Parathyroid adenoma (tissue), 2 donors: Measurements from ENCODE around the gene CNTNAP2.

ENCODE experiments used
- H2AFZ ChIP-seq: fragments of 300-600 bp; sonication (generic); one replicate; pipeline ENCODE4 v1.7.0; 2017; ENCODE audit warnings: antibody characterized with exemption, mild to moderate bottlenecking
- H3K27ac ChIP-seq: fragments of 300-600 bp; sonication (generic); one replicate; pipeline ENCODE4 v1.7.0; 2017
- H3K27me3 ChIP-seq: fragments of 300-600 bp; sonication (generic); one replicate; pipeline ENCODE4 v1.7.0; 2017; ENCODE audit warnings: low read length; ENCODE audit not compliant: control insufficient read depth, insufficient read depth
- H3K36me3 ChIP-seq: fragments of 300-600 bp; sonication (generic); one replicate; pipeline ENCODE4 v1.7.0; 2017; ENCODE audit warnings: low read length; ENCODE audit not compliant: control insufficient read depth, insufficient read depth
- H3K4me1 ChIP-seq: fragments of 300-600 bp; sonication (generic); one replicate; pipeline ENCODE4 v1.7.0; 2017; ENCODE audit warnings: control low read depth
- H3K4me2 ChIP-seq: fragments of 300-600 bp; sonication (generic); one replicate; pipeline ENCODE4 v1.7.0; 2017; ENCODE audit warnings: low read length
- H3K4me3 ChIP-seq: fragments of 300-600 bp; sonication (generic); one replicate; pipeline ENCODE4 v1.7.0; 2017; ENCODE audit warnings: low read depth, low read length
- H3K79me2 ChIP-seq: fragments of 300-600 bp; sonication (generic); one replicate; pipeline ENCODE4 v1.7.0; 2017; ENCODE audit warnings: control low read depth
- H3K9ac ChIP-seq: fragments of 300-600 bp; sonication (generic); one replicate; pipeline ENCODE4 v1.7.0; 2017; ENCODE audit warnings: mild to moderate bottlenecking
- H3K9me3 ChIP-seq: fragments of 300-600 bp; sonication (generic); one replicate; pipeline ENCODE4 v1.7.0; 2017; ENCODE audit warnings: low read length; ENCODE audit not compliant: control insufficient read depth
- CTCF ChIP-seq: fragments of 300-600 bp; sonication (generic); IDR thresholded peaks from one replicate; pipeline ENCODE4 v1.7.0; 2017; ENCODE audit warnings: antibody characterized with exemption, mild to moderate bottlenecking
- donor health status: primary hyperparathyroidism.

Gene CNTNAP2

DNA sequence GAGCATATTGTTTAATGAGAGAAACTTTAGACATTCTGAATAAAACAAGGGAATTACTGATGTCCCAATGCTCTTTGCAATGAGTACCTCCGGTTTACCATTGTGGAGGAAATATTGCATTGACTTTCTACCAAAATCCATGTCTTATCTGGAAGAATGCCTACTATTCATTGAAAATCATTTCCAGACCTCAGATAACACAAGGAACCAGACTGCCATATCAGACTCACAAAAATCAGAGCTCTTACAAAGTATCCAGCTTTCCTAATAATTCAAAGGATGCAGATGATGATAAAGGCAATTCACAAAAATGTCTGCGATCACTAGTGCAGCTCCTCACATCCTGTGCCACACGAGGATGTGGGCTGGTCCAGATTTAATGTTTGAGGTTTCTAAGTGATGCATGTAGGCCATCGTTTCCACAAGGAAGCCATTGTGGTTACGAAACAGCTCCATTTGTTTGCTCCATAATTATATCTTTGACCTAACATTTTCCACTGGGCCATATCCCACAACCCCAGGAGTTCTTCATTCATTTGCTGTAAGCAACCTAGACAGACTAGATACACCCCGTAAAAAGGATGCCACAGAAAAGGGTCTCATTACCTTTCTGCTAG is 1642.8 kb downstream of the CNTNAP2 start:
- TF ChIP-seq CTCF, result no peak
- no peak overlapping the region for H3K4me2 ChIP-seq
- no peak overlapping the region for H3K9ac ChIP-seq
- H3K9me3 ChIP-seq, result no peaks in the 10 kb centered on the region
- no peaks in the 10 kb centered on the region for H3K27me3 ChIP-seq
- H3K27ac ChIP-seq, result no peak overlapping the region
- no peaks in the 10 kb centered on the region for H3K79me2 ChIP-seq
- H2AFZ ChIP-seq, result no peak overlapping the region
- H3K4me3 ChIP-seq, result no peak overlapping the region
- no peaks in the 10 kb centered on the region for H3K4me1 ChIP-seq
- H3K36me3 ChIP-seq, result no peaks in the 10 kb centered on the region

DNA sequence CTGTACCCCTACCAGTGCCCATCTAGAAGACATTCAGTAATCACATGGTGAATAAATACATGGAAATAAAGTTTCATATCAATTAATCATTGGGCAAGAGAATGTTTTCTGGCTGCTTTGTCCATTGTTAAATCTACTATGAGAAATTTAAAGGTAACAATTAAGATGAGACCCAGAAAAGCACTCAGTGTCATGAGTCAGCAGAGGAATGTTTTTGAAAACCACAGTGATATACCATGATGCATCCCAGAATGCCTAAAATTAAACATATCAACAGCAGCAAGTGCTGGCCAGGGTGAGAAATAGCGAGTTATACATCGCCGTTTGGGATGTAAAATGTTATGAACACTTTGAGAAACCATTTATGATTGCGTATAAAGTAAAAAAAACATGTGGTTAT is 1648.7 kb downstream of the CNTNAP2 start:
- Histone ChIP-seq H3K9me3 (no peaks in the 10 kb centered on the region), H3K4me3 (no peak overlapping the region), H3K27ac (no peak overlapping the region), H3K9ac (no peak overlapping the region), H3K27me3 (no peaks in the 10 kb centered on the region), H3K79me2 (no peaks in the 10 kb centered on the region), H3K4me2 (no peak overlapping the region), H3K36me3 (no peaks in the 10 kb centered on the region), H3K4me1 (no peaks in the 10 kb centered on the region), H2AFZ (no peak overlapping the region)
- TF ChIP-seq CTCF, result no peak

DNA sequence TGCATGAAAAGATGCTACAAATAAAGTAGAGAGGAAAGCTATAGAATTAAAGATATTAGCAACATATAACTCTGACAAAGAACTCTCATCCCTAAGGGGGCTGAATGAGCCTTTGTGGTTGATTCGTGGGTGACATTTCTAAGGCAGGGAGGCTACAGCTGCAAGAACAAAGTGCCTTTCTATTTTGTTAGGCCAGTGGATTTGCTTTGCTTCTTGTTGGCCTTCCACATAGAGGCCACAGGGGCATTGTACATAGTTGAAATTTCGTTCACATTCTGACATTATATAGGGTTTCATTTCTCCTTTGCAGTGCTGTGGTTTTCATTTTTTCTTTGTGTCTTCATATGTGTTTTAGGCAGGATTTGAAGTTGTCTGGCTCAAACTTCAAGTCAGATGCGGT is 1654.7 kb downstream of the CNTNAP2 start:
- H3K4me3 ChIP-seq, result no peak overlapping the region
- no peak overlapping the region for H3K9ac ChIP-seq
- H3K27ac ChIP-seq, result no peak overlapping the region
- no peaks in the 10 kb centered on the region for H3K4me1 ChIP-seq
- H3K79me2 ChIP-seq, result no peaks in the 10 kb centered on the region
- TF ChIP-seq CTCF, result no peak
- H2AFZ ChIP-seq, result no peak overlapping the region
- no peaks in the 10 kb centered on the region for H3K27me3 ChIP-seq
- no peak overlapping the region for H3K4me2 ChIP-seq
- H3K36me3 ChIP-seq, result no peaks in the 10 kb centered on the region
- no peaks in the 10 kb centered on the region for H3K9me3 ChIP-seq

DNA sequence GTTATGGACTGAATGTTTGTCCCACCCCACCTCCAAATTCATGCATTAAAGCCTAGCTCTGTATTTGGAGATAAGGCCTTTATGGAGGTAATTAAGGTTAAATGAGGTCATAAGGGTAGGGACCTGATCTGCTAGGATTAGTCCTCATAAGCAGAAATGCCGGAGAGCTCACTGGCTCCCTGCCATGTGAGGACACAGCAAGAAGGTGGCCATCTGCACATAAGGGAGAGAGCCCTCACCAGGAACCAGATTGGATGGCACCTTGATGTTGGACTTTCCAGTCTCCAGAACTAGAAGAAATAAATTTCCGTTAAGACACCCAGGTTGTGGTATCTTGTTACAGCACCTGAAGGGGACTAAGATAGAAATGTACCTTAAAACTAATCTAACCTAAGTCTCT is 1657.9 kb downstream of the CNTNAP2 start:
- Histone ChIP-seq H3K4me2 (no peak overlapping the region), H3K4me1 (no peaks in the 10 kb centered on the region), H3K27ac (no peak overlapping the region), H3K36me3 (no peaks in the 10 kb centered on the region), H3K4me3 (no peak overlapping the region), H3K79me2 (no peaks in the 10 kb centered on the region), H2AFZ (no peak overlapping the region), H3K27me3 (no peaks in the 10 kb centered on the region), H3K9ac (no peak overlapping the region), H3K9me3 (no peaks in the 10 kb centered on the region)
- no peak for TF ChIP-seq CTCF

DNA sequence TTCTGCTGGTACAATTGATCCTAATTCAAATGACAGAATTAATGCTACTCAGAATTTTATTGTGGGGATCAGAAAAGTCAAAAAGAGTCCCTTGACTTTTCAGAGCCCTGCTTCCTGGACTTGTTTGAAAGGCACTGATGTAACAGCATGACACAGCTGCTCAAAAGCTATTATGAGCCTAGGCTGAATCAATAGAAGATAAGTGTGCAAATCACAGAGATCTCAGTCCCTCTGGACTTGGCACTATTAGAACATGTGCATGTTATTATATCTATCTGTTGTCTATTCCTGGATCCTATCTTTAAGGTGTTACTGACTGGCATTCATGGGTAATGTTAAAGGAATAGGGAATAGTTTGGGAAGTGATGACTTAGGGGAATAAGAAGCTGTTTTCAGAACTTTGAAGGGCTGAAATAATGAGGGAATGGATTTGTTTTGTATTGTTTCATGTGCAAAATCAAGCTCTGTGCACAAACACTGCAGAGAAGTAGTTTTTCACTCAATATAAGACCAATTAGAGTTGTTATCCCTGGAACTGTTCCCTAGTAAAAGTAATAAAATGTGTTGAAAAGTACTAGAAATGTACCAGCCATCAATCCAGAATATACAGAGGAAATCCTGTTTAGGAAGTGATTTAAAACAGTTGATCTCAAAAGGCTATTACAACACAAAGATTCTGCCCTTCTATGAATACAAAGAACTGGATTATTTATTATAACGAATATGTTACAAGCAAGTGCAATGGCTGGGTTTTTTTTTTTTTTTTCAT is 1659.1 kb downstream of the CNTNAP2 start:
- Histone ChIP-seq H3K36me3 (no peaks in the 10 kb centered on the region), H3K9me3 (no peaks in the 10 kb centered on the region), H3K9ac (no peak overlapping the region), H3K4me1 (no peaks in the 10 kb centered on the region), H3K79me2 (no peaks in the 10 kb centered on the region), H3K4me3 (no peak overlapping the region), H3K4me2 (no peak overlapping the region), H2AFZ (no peak overlapping the region), H3K27ac (no peak overlapping the region), H3K27me3 (no peaks in the 10 kb centered on the region)
- TF ChIP-seq CTCF, result no peak
